SU-DHL-6 (cell line): ENCODE measurements around the gene POLR1A.

Experiments used
- H2AFZ ChIP-seq: fragments of 200-600 bp; sonication (generic); 2 replicates; pipeline ENCODE4 v1.6.1; 2014; ENCODE audit warnings: low read depth, mild to moderate bottlenecking, moderate library complexity, mixed read lengths, antibody characterized with exemption, low read length; ENCODE audit not compliant: severe bottlenecking
- H3F3A ChIP-seq: fragments of 200-600 bp; shearing (Covaris generic); 2 replicates; pipeline ENCODE4 v1.6.0; 2016; ENCODE audit warnings: antibody characterized with exemption, mild to moderate bottlenecking; ENCODE audit not compliant: insufficient read depth
- H3K27ac ChIP-seq: fragments of 200-600 bp; sonication (generic); 2 replicates; pipeline ENCODE4 v1.5.1; 2016; ENCODE audit warnings: low read depth, mild to moderate bottlenecking, low read length, moderate library complexity, mixed read lengths
- H3K27me3 ChIP-seq: fragments of 200-600 bp; sonication (generic), shearing (Covaris generic); 2 replicates; pipeline ENCODE4 v1.6.0; 2014; ENCODE audit warnings: mild to moderate bottlenecking, low read length
- H3K36me3 ChIP-seq: fragments of 200-600 bp; sonication (generic); 2 replicates; pipeline ENCODE4 v1.6.1; 2014; ENCODE audit warnings: mild to moderate bottlenecking, low read length, mixed read lengths
- H3K4me2 ChIP-seq: fragments of 300-600, 200-600 bp; shearing (Covaris generic), sonication (generic); 2 replicates; pipeline ENCODE4 v1.6.0; 2014; ENCODE audit warnings: low read length, low read depth, mild to moderate bottlenecking; ENCODE audit not compliant: poor library complexity, severe bottlenecking
- H3K4me3 ChIP-seq: fragments of 200-600 bp; sonication (generic); 2 replicates; pipeline ENCODE4 v1.5.1; 2014; ENCODE audit warnings: antibody characterized with exemption, low read length, mild to moderate bottlenecking, mixed read lengths; ENCODE audit not compliant: insufficient read depth, poor library complexity, severe bottlenecking
- H3K79me2 ChIP-seq: fragments of 200-600 bp; sonication (generic); 2 replicates; pipeline ENCODE4 v1.6.1; 2014; ENCODE audit warnings: mild to moderate bottlenecking, low read length, moderate library complexity; ENCODE audit not compliant: insufficient read depth
- H3K9ac ChIP-seq: fragments of 200-600 bp; sonication (generic); 2 replicates; pipeline ENCODE4 v1.7.0; 2014; ENCODE audit warnings: mild to moderate bottlenecking, low read length
- H3K9me2 ChIP-seq: fragments of 200-600 bp; sonication (generic); replicated peaks from 2 replicates; pipeline ENCODE4 v1.6.1; 2014; ENCODE audit warnings: low read length; ENCODE audit not compliant: insufficient read depth
- H3K9me3 ChIP-seq: fragments of 200-600 bp; sonication (generic); 2 replicates; pipeline ENCODE4 v1.6.1; 2014; ENCODE audit warnings: low read length, mixed read lengths; ENCODE audit not compliant: insufficient read depth
- H4K20me1 ChIP-seq: fragments of 200-600 bp; sonication (generic); 2 replicates; pipeline ENCODE4 v1.6.1; 2014; ENCODE audit warnings: low read depth, mild to moderate bottlenecking, antibody characterized with exemption, low read length, moderate library complexity, mixed read lengths
- CTCF ChIP-seq: fragments of 200-600 bp; sonication (generic); IDR thresholded peaks from one replicate; pipeline ENCODE4 v1.5.1; 2017; ENCODE audit warnings: antibody characterized with exemption, mild to moderate bottlenecking, low read length, moderate library complexity; ENCODE audit not compliant: insufficient read depth, poor library complexity, severe bottlenecking
- EZH2phosphoT487 ChIP-seq: fragments of 200-600 bp; sonication (generic), shearing (Covaris generic); conservative IDR thresholded peaks from 2 replicates; pipeline ENCODE4 v1.6.1; 2018; ENCODE audit warnings: mild to moderate bottlenecking, antibody characterized with exemption, low read length, moderate library complexity, mixed read lengths

POLR1A gene

GRCh38 chr2:86021396-86022378, 84.0 kb downstream of the POLR1A start:
- no peak overlapping the region for H3K9ac ChIP-seq

GRCh38 chr2:86020984-86021383, 84.7 kb downstream of the POLR1A start:
- Histone ChIP-seq H3K27ac (no peak overlapping the region), H3K27me3 (no peaks in the 10 kb centered on the region), H3K79me2 (no peaks in the 10 kb centered on the region), H3F3A (no peaks in the 10 kb centered on the region), H2AFZ (no peak overlapping the region), H3K9me2 (no peaks in the 10 kb centered on the region), H3K36me3 (no peaks in the 10 kb centered on the region), H3K9me3 (no peaks in the 10 kb centered on the region), H3K4me2 (no peak overlapping the region), H3K4me3 (no peak overlapping the region), H3K9ac (no peak overlapping the region), H4K20me1 (no peaks in the 10 kb centered on the region)
- no peak for TF ChIP-seq CTCF
- TF ChIP-seq EZH2phosphoT487: no peak

More at GRCh38 chr2:86021396-86022378, 84.0 kb downstream of the POLR1A start:
- H3K27ac ChIP-seq: no peak overlapping the region
- no peak overlapping the region for H3K4me3 ChIP-seq
- no peaks in the 10 kb centered on the region for H3K9me3 ChIP-seq
- H3K36me3 ChIP-seq: no peaks in the 10 kb centered on the region
- no peaks in the 10 kb centered on the region for H3F3A ChIP-seq
- H2AFZ ChIP-seq: no peak overlapping the region
- no peaks in the 10 kb centered on the region for H3K9me2 ChIP-seq
- H3K4me2 ChIP-seq: no peak overlapping the region
- TF ChIP-seq CTCF: no peak
- no peak for TF ChIP-seq EZH2phosphoT487
- no peaks in the 10 kb centered on the region for H3K27me3 ChIP-seq
- H3K79me2 ChIP-seq: no peaks in the 10 kb centered on the region
- H4K20me1 ChIP-seq: no peaks in the 10 kb centered on the region

DNA sequence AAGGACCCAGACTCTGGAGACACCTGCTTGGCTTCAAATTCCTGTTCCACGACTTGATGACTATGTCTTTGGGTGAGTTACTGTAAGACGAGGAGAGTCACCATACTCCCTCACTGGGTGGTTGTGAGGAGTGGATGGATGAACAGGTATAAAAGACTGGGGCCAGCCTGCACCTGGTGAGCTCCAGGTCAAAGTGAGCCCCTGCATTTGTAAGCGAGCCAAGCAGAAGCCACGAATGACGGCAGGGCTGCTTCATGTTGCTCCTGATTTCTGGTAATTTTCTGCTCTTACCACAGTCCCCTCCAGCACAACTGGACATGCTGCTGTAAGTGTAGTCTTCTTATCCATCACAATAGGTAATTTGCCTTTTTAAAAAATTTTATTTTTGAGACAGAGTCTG, 86.6 kb downstream of the POLR1A start:
- TF ChIP-seq CTCF (no peak), EZH2phosphoT487 (no peak)
- no peaks in the 10 kb centered on the region for H3K27me3 ChIP-seq
- no peaks in the 10 kb centered on the region for H3F3A ChIP-seq
- no peak overlapping the region for H2AFZ ChIP-seq
- no peaks in the 10 kb centered on the region for H3K9me2 ChIP-seq
- no peak overlapping the region for H3K4me3 ChIP-seq
- H3K4me2 ChIP-seq: no peak overlapping the region
- H4K20me1 ChIP-seq: no peaks in the 10 kb centered on the region
- no peak overlapping the region for H3K9ac ChIP-seq
- no peak overlapping the region for H3K27ac ChIP-seq
- H3K79me2 ChIP-seq: no peaks in the 10 kb centered on the region
- H3K36me3 ChIP-seq: no peaks in the 10 kb centered on the region
- peaks cover 6% of the 10 kb centered on the region; the same call in 1 of the 2 replicates for H3K9me3 ChIP-seq
